HG02973 (cell line): ENCODE data around the gene KRT24.
"Not testable (repeated sequence)": the region's sequence is repeated elsewhere in the genome, so short reads cannot be mapped to it uniquely, and the experiment has no call there.

Source experiments
- ATAC-seq: cut with Tn5 transposase; IDR thresholded peaks from one replicate; pipeline ENCODE4 v1.9.1; 2021; ENCODE audit warnings: moderate library complexity; ENCODE audit not compliant: unreplicated experiment

The KRT24 gene

DNA sequence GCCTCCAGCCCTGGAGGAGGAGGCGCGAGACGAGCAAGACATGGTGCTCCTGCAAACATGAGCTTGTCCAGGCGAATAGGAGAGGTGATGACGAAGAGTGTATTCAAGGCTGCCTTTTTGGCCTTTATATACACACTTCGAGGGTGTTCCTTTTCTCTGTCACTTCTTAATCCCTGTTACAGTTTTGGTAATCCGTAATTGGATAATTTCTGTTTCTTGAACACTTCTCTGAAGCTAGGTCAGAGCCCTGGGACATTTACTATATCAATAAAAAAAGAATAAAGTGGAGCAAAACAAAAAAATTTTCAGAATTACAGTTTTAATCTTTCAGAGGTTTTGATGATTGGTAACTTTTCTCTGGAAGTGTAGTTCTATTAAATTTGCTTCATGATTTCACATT is at the start of gene KRT24:
Gene KRT24, minus strand, starts transcription at position 101 of the 400 bp plus-strand sequence. Its CDS starts 59 bp downstream, at position 42.
- ATAC-seq, result no peak

DNA sequence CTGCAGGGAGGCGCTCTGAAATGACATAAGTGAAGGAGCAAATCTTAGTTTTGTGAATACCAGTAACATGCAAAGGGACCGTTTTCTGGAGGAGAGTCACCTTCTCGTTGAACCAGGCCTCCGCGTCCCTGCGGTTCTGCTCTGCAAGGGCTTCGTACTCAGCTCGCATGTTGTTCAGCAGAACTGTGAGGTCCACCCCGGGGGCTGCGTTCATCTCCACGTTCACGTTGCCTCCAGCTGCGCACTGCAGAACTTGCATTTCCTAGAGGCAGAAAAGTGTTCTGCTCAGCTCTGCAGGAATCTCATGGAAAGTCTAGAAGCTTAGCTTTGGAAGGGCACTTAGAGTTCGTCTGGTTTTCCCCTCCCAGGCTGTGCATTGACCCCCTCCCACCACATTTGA is 47.5 kb upstream of the KRT24 start:
- ATAC-seq, result no peak

DNA sequence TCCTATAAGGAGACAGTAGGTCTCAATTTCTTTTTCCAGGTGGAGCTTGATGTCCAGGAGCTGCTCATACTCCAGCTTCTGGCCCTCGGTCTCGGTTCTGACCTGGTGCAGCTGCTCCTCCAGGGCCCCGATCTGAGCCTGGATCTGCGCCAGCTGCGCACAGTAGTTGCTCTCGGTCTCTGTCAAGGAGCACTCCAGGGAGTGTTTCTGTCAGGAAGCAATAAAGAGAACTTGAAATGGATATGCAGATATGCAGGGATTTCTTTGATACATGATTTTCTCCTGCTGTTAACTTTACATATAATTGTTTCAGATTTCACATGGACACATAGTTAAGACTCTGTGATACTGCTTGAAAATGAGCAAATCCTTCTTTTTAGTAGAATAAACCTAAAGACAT is 46.8 kb upstream of the KRT24 start:
- no peak for ATAC-seq

- ATAC-seq, result not testable (repeated sequence)
Measured at GRCh38 chr17:40748666-40749065, 45.1 kb upstream of the KRT24 start.

GRCh38 chr17:40738553-40738952 is 35.0 kb upstream of the KRT24 start:
- no peak for ATAC-seq

- ATAC-seq, result no peak
Measured at GRCh38 chr17:40735016-40735415, 31.5 kb upstream of the KRT24 start.

GRCh38 chr17:40734018-40734417 is 30.5 kb upstream of the KRT24 start:
- ATAC-seq, result no peak

- ATAC-seq, result no peak
Measured at GRCh38 chr17:40730970-40731369, 27.4 kb upstream of the KRT24 start.

GRCh38 chr17:40727447-40728231 is 24.1 kb upstream of the KRT24 start:
- ATAC-seq, result no peak

- ATAC-seq, result no peak
Measured at GRCh38 chr17:40726919-40727318, 23.4 kb upstream of the KRT24 start.

DNA sequence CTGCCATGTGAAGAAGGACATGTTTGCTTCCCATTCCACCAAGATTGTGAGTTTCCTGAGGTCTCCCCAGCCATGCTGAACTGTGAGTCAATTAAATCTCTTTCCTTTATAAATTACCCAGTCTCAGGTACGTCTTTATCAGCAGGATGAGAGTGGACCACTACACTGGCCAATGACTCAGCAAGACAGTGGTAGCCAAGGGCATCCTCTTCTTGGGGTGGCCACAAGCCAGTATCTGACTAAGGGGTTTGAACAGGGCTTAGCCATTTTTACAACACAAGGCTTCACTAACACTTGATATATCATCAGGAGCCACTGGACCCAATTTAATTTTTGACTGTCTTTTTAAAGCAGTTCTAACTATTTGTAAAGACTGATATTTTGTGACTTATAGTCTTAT is 21.1 kb upstream of the KRT24 start:
- ATAC-seq, result no peak

DNA sequence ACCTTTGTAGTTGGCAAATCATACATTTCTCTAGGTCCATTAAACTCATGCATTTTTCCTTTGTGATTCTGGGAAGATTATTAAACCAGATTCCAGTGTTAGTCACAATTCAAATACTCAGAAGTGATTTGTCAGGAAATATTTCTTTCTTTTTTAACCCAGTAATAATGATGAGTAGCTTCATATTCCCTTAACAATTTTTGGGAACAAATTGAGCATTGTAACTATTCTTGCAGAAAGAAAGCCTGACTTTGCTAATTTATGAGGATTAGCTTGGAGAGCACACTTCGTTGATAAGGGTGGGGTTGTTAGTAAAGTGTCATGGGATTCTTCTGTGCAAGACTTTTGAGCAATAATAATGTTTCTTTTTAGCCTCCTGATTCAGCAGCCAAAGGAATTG is 18.7 kb upstream of the KRT24 start:
- no peak for ATAC-seq

DNA sequence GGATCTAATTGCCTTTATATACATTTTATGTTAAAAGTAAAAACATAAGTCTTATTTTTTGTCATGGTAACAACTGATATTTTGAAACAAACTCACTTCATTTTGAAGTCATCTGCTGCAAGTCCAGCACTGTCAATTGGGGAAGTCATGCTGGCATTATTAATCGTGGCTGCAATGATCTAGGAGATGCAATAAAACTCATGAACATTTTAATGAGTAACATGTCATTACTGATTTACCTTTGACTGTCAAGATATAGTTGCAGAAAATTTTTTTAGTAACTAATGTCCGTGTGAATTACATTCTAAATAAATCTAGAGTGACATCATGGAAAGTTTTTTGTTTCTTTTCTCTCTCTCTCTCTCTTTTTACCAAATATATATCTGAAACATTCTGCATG is 17.3 kb upstream of the KRT24 start:
- no peak for ATAC-seq

- ATAC-seq, result no peak
Measured at GRCh38 chr17:40718930-40719329, 15.4 kb upstream of the KRT24 start.

DNA sequence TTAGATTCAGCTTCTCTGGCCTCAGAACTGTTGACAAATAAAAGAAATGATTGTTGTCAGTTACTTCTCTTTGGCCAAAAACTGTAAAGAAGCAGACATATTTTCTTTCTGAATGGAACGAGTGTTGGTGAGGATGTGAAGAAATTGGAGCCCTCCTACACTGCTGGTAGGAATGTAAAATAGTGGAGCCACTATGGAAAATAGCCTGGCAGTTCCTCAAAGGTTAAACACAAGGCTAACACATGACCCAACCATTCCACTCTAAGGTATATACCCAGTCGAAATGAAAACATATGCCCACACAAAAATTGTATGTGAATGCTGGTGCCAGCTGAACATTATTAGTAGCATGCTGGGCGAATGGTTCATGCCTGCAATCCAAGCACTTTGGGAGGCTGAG is 14.2 kb upstream of the KRT24 start:
- no peak for ATAC-seq

GRCh38 chr17:40714473-40714872 is 10.9 kb upstream of the KRT24 start:
- ATAC-seq, result no peak

GRCh38 chr17:40707745-40708144 is 4.2 kb upstream of the KRT24 start:
- no peak for ATAC-seq

- no peak for ATAC-seq
Measured at GRCh38 chr17:40705584-40705983, 2.0 kb upstream of the KRT24 start.

- no peak for ATAC-seq
Measured at GRCh38 chr17:40702271-40702670, 1.3 kb downstream of the KRT24 start.

- ATAC-seq, result no peak
Measured at GRCh38 chr17:40699853-40700252, 3.7 kb downstream of the KRT24 start.

DNA sequence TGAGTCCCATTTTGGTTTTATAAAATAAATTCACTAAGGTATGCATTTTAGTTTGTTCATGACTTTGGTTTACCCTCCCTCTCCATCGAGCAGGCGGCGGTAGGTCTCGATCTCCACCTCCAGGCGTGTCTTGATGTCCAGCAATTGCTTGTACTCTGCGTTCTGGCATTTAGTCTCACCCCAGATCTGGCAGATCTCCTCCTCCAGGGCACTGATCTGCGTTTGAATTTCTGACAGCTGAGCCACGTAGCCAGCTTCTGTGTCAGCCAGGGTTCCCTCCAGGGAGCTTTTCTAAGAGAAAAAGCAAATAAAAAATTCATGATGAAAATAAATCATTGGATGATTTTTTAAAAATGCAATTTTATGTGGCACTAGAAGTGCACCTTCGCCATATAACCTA is 4.2 kb downstream of the KRT24 start:
- ATAC-seq, result no peak

GRCh38 chr17:40697297-40697696 is 6.3 kb downstream of the KRT24 start:
- ATAC-seq, result no peak

- ATAC-seq, result no peak
Measured at GRCh38 chr17:40696651-40697072, 6.9 kb downstream of the KRT24 start.
